GM19452 (cell line): Measurements from ENCODE around the gene INCA1.
A peak's percentile ranks its signal among the peaks of the same experiment; 100 is the strongest.

ENCODE experiments used
- ATAC-seq: cut with Tn5 transposase; IDR thresholded peaks from one replicate; pipeline ENCODE4 v1.9.1; 2021; ENCODE audit not compliant: unreplicated experiment

Gene INCA1

DNA sequence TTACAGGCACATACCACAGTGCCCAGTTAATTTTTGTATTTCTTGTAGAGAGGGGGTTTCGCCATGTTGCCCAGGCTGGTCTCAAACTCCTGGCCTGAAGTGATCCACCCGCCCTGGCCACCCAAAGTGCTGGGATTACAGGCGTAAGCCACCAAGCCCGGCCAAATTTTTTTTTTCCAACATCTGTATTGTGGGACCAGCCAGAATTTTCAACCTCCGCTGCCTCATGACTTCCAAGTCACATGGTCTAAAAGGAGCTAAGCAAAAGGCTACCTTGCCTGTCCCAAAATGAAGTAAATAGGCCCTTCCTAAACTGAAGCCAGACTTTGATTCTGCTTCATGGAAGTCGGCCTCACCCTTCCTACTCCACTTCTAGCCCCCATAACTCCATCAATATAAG lies 25.5 kb downstream of the INCA1 start:
- no peak for ATAC-seq

DNA sequence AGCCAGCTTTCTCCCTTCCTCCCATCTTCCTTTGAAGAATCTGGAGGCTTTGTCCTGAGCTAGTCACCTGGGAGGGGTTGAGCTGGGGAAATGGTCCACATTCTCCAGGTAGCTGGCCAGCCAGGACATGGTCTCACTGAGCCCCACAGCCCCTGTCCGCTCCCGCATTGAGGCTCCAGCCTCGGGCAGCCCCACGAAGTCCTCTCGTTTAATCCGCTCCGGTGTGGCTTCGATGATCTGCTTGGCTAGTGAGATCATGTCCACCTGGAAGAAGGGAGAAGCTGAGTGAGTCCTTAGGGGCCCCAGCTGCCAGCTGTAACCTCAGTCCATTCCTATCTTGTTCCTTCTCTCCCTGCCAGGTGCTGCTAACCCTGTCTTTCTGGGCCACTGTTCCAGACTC lies 27.0 kb downstream of the INCA1 start:
- no peak for ATAC-seq

DNA sequence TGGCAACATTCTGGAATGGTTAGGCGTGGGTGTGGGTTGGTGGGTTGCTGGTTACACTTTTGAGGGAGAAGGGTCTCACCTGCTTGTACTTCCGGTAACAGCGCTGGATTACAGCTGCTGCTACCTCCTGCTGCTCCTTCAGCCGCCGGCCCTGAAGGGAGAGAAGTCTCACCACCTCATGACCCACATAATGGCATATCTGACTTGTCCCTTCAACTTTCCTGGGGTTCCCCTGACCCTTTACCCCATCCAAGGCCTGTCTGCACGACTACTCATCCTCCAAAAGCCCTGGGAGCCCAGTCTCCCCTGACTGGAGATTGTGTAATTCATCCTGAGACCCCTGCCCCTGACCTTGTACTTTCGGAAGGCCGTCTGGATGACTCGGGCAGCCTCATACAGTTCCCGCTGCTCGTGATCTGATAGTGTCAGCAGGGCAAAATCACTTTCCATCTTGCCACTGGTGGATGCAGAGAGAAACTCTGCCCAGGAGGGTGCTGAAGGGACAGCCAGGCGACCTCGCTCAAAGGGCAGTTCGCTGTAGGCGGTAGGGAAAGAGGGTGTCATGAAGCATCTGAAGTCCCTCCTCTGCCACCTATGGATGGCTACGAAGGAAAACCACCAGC lies 27.7 kb downstream of the INCA1 start:
- ATAC-seq = no peak

DNA sequence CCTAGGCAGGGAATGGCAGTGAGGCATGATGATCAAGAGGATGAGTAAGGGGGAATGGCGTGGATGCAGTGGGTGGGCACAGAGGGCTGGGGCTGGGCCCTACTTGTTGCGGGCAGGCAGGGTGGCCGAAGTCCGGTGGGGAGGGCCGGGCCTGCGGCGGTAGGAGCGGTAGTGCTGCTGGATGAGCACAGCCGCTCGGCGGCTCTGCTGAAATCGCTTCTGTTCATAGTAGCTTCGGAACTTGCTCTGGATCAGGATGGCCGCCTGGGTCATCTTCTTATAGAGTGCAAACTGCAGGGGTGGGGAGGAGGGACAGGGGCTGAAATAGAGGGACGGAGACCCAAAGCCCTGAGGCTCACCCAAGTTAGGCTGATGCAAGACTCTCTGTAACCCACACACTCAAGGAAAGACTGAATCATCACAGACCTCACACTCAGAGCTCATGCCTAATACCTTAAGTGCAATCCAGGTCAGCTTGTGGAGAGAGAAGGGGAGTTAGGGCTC lies 28.2 kb downstream of the INCA1 start:
- ATAC-seq = no peak

DNA sequence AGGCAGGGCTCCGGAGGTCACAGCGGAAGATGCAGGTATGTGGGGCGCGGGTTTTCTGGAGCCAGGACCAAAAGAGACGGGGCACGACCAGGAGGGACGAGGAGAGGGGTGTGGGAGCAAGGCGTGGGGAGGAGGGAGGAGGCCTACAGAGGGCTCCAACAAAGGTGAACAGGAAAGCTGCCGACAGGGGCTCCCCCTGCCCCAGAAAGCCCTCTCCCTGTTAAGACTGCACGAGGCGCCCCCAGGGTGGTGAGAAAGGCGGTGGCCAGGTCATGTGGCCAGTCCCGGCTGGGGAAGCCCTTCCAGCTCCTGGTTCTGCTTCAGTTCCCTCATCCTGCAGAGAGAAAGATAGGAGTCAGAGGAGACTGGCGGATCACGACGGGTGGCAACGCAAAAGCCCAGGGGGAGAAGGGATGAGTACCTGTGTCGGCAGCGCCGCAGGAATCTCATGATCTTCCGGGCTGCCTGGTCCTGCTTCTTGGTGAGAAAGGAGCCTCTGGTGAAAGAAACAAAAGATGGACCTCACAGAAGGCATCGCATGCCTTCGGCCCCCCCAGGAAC lies 28.8 kb downstream of the INCA1 start:
- ATAC-seq = no peak

DNA sequence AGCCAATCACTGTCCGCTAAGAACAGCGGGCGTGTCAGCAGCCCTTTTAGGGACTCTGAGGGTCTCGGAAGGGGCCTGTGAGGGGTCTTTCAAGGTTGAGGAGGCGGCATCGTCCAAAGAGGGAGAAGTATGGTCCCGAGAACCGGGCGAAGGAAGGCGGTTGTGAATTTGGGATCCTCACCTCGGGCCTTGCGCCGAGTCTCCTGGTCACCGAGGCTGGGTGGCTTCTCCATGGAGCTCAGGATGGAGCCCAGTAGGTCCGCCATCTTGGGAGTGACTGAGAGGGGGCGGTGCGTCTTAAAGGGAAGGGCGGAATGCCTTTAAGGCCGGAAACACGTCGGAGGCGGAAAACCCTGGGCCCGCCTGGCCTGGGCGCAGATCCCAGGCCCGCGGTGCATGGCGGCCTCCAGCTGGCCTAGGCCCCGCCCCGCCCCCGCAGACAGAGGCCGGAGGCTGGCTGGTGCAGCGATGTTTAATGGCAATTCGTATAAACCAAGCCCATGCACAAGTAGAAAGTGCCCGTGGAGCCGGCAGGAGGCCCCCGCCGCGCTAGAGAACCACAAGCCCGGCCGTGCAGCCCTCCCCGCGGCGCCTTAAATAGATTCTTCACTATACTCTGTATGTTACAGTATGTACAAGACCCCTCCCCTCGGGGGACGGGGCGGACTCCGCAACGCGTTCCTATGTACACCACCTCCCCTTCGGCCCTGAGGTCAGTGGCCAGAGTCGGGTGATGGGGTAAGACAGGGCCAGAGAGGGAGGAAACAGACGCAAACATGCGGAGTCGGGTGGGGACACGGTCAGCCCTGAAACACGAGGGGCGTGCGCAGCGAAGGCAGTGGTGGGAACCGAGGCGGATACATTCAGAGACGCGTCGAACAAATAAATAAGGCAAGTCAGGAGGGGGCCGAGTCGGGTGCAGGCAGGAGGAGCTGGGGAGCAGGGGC lies 29.5 kb downstream of the INCA1 start, which contains the start of gene SPAG7:
Gene SPAG7, minus strand, starts transcription at position 279 of the 947 bp plus-strand sequence. Its CDS starts 13 bp downstream, at position 266.
- peak; percentile 56 for ATAC-seq

DNA sequence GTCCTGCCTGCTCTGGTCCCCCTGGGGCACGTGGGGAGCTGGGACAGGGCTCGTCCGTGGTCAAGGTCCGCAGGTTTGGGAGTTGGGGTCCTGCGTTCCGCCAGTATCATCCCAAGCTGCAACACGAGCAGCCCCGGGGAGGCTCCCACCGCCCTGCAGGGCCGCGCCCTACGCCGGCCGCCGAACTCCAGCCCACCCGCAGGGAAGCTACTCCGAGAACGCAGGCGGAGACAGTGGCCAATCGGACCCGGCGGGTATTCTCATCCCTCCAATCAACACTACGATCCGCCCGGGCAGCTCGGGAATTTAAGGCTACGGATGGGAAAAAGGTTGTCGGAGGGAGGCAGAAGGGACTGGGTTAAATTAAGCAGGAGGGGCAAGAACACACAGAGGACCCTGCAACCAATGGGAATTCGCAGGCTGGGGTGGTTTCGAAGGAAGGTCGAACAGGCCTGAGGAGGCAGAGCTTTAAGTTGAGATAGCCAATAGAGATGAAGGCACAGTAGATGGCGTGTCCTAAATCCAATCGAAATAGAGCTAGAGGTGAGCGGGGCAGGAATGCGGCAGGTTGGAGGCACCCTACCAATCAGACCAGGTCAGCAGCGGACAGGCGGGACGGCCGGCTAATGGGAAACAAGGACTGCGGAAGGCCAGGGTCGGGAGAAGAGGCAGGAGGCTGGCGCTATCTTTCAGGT lies 30.3 kb downstream of the INCA1 start:
- peak; percentile 86 for ATAC-seq

DNA sequence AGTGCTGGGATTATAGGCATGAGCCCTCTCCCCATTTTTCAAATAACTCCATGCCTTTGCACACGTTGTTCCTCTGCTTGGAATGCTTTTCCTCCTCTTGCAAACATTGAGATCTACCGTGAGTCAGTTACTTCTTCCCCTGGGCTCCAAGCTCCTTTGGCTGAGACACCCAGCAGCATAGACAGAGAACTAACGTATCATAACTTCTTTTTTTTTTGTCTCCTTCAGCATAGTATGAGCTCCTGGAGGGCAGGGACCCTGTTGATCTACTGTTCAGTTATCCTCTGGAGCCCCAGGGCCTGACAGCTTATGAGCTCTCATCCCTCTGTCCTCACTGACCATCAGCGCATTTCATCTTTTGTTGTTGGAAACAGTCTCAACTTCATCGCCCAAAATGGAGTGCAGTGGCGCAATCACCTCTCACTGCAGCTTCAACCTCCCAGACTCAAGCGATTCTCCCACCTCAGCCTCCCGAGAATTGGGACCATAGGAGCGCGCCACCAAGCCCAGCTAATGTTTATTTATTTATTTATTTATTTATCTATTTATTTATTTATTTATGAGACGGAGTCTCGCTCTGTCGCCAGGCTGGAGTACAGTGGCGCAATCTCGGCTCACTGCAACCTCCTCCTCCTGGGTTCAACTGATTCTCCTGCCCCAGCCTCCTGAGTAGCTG lies 31.9 kb downstream of the INCA1 start:
- no peak for ATAC-seq

DNA sequence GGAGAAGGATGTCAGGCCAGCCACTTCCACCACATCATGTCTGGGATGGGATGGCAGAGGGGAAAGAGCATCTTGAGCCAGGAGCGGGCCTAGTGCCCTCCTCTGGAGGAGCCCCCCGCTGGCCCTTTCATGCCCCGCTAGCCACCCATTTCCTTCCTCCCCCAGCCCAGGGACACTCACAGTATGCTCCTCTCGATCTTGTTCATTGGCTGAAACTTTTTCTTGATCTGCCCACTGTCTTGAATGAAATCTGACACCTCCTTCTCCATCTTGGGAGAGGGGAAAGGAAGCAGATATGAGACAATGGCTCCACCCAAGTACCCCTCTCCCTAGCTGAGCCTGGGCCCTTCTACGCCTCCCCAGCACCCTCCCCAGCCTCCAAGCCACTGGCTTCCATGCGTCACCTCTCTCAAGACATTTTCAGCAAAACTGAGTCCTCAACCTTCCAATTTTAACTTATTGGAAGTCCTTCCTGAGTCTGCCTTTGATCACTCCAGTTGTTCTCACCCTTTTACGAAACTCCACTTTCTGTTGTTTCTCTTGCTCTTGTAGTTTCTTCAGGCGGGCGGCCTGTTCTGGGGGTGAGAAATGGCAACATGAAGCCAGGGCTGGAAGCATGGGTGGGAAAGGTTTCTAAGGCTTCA lies 36.9 kb downstream of the INCA1 start:
- no peak for ATAC-seq

DNA sequence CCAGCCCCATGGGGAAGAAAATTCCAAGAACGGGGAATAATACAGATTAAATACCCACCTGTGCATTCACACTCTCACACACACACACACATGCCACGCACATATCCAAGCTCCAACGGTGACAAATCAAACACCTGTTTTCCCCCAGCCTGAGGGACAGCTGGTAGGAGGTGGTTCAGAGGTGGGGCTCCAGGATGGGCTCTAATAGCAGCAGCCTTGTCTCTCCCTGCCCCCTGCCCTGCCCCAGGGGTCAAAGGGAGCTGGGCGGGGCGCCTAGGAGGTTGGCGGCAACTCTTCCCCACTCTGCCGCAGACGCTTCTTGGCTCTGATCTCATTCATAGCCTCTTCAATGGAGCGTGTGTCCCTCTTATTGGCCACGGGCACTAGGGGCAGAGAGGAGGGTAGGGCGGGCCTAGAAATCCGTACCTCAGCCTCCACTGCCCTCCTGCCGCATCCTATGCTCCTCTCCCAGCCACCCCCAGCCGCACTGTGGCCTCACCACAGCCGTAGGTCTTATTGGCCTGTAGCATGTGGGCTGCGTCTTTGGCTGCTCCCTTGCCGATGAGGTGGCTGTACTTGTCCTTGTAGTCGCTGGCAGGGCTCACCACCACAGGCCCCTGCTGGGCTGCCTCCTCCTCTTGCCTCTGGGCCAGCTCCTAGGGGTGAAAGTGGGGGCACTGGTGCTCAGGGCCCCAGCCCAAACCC lies 37.9 kb downstream of the INCA1 start:
- ATAC-seq = no peak

DNA sequence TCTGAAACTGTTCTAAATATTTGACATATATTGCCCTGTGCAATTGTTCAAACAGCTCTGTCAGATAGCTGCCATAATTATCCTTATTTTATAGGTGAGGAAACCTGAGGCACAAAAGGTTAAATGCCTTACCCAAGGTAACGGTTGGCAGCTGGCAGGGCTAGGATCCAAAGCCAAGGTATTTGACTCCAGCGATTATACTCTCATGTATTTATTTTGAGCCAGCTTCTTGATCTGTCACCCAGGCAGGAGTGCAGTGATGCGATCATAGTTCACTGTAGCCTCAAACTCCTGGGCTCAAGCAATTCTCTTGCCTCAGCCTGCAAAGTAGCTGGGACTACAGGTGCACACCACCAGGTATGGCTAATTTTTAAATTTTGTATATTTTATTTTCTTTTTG lies 39.2 kb downstream of the INCA1 start:
- ATAC-seq = no peak

DNA sequence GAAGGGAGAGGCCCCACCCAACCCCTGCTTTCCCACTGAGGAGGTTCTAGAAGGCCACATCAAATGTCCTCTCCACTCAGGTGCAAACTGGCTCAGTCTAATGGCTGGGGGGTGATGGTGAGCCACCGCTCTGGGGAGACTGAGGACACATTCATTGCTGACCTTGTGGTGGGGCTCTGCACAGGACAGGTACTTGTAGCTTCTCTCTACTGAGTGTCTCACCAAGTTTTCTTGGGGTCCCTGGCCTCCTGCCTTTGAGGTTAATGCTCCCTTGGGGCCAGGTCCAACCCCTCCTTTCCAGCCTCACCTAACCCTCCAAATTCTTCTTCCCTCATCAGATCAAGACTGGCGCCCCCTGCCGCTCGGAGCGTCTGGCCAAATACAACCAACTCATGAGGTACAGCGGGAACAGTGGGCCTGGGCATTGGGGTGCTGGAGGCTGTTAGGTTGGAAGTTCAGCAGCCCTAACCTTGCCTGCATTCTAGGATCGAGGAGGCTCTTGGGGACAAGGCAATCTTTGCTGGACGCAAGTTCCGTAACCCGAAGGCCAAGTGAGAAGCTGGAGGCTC lies 40.7 kb downstream of the INCA1 start:
- no peak for ATAC-seq

DNA sequence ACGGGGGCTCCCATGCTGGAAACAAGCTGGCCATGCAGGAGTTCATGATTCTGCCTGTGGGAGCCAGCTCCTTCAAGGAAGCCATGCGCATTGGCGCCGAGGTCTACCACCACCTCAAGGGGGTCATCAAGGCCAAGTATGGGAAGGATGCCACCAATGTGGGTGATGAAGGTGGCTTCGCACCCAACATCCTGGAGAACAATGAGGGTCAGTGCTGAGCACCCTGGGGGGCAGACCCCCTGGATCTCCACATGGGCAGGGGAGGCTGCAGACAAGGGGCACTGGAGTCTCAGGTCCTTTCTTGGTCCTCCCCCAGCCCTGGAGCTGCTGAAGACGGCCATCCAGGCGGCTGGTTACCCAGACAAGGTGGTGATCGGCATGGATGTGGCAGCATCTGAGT lies 42.2 kb downstream of the INCA1 start:
- no peak for ATAC-seq

DNA sequence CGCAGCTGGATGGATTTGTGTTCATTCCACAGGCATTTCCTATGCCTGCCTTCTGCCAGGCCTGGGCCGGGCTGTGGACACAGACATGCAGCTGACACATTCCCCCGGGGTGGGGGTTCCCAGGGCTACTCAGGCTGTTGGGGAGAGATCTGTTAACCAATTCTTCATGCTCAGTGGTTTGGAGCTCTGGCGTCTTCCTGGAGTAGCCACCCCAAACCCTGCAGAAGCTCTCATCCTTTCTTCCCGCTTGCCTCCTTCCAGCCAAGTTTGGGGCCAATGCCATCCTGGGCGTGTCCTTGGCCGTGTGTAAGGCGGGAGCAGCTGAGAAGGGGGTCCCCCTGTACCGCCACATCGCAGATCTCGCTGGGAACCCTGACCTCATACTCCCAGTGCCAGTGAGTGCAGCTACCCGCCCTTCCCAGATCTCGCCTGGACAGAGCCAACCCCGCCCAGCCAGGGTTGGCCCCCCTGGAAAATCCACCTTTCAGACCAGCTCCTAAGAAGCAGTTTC lies 43.8 kb downstream of the INCA1 start:
- ATAC-seq = no peak

DNA sequence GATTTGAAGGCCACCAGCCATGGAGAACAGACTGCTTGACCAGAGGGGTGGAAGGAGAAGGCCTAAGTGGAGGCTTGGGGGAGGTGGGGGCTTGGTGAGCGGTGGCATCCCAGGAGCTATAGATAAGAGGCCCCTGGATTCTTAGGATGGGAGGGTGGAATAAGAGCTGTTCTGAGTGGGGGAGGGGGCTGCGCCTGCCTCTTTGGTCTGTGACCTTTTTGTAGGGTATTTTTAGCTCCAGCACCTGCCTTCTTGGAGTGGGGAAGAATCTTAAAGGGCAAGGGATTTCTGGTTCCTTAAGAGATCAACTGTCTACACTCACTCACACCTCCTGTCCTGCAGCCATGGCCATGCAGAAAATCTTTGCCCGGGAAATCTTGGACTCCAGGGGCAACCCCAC lies 45.8 kb downstream of the INCA1 start:
- ATAC-seq = no peak

DNA sequence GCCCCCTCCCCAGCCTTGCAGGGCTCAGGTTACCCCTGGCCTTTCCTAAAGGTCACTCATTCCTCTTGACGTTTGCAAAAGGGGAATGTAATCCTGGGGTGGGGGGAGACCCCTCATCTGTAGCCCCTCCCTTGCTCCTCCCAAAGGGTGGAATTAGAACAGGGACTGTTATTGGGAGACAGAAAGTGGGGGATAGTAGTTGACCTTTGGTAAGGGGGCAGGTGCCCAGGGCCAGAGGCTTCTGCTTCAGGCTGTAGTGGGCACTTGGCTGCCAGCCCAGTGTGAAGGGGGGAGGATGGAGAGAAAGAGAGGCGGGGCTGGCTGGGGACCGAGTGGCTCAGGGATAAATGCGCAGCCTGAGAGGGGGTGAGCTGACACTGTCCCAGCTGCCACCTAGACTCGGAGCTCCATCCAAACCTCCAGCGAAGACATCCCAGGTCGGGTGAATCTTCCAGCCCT lies 46.5 kb downstream of the INCA1 start, which contains the start of gene ENO3:
Gene ENO3, plus strand, starts transcription at position 374 of the 459 bp plus-strand sequence. CDS start 711 bp downstream, outside the sequence.
- no peak for ATAC-seq

DNA sequence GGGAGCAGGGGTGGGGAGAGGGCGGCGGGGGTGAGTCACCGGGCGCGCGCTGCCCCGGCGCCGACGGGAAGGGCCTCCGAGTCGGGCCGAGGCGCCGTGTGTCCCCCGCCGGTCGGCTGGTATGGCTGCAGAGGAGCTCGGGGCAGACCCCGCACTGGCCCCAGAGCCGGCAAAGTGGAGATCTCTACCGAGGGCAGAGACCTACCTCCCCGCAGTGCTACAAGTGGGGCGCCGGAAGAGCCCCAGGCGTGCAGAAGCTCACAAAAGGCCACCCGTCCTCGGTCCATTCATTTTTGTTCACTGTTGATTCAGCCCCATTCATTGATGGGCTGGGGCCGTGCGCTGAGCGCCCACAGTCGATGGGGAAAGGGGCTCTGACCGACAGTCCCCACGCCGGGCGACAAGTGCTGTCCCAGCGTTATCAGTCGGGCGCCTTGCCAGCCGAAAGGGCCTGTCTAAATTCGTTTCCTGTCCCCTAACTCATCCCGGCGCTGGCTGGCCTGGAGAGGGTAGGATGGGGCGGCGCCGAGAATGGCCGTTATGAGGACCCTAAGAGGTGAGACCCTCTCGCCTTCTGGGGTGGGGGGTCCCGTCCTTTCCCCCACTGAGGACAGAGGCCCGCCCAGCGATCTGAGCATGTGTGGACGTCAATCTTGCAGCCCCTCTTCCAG lies 47.1 kb downstream of the INCA1 start:
- no peak for ATAC-seq
